Mesenchymal stem cell (in vitro differentiated cells and primary cell): ENCODE results near the gene GGT1.
"Not testable (repeated sequence)": the region's sequence is repeated elsewhere in the genome, so short reads cannot be mapped to it uniquely, and the experiment has no call there.

Experiments
- DNase-seq: peaks from one replicate; pipeline ENCODE4 v3.0.0-alpha.2; 2013
- H2AFZ ChIP-seq: one replicate; pipeline ENCODE4 v1.6.1; 2013; ENCODE audit warnings: low read depth, mild to moderate bottlenecking, control low read depth, inconsistent platforms, low read length, moderate library complexity
- H2AK5ac ChIP-seq: 2 replicates; pipeline ENCODE4 v1.6.1; 2013; ENCODE audit warnings: low read length, moderate library complexity, mild to moderate bottlenecking, inconsistent platforms; ENCODE audit not compliant: severe bottlenecking
- H2BK120ac ChIP-seq: one replicate; pipeline ENCODE4 v1.6.1; 2013; ENCODE audit warnings: low read depth, mild to moderate bottlenecking, inconsistent platforms, low read length, moderate library complexity
- H2BK12ac ChIP-seq, 2 experiments: one replicate each; pipeline ENCODE4 v1.6.1; 2013; ENCODE audit warnings: inconsistent platforms in 2 of 2, low read length in 2 of 2, mild to moderate bottlenecking in 2 of 2, moderate library complexity in 2 of 2, control low read depth in 1 of 2
- H2BK15ac ChIP-seq: one replicate; pipeline ENCODE4 v1.6.1; 2013; ENCODE audit warnings: mild to moderate bottlenecking, low read depth, inconsistent platforms; ENCODE audit not compliant: poor library complexity, severe bottlenecking
- H2BK5ac ChIP-seq: 2 replicates; pipeline ENCODE4 v1.6.1; 2013; ENCODE audit warnings: low read depth, mild to moderate bottlenecking, low read length, control low read depth, inconsistent platforms; ENCODE audit not compliant: poor library complexity, severe bottlenecking
- H3K14ac ChIP-seq, 2 experiments: one replicate each; pipeline ENCODE4 v1.6.1; 2013; ENCODE audit warnings: inconsistent platforms in 2 of 2, low read length in 2 of 2, control low read depth in 1 of 2, mild to moderate bottlenecking in 1 of 2, moderate library complexity in 1 of 2
- H3K18ac ChIP-seq, 2 experiments: one replicate each; pipeline ENCODE4 v1.6.1; 2013; ENCODE audit warnings: inconsistent platforms in 2 of 2, low read length in 2 of 2, control low read depth in 1 of 2, low read depth in 1 of 2, mild to moderate bottlenecking in 1 of 2
- H3K23ac ChIP-seq, 2 experiments: one replicate each; pipeline ENCODE4 v1.6.1; 2013; ENCODE audit warnings: inconsistent platforms in 2 of 2, low read length in 2 of 2, mild to moderate bottlenecking in 2 of 2, moderate library complexity in 2 of 2, control low read depth in 1 of 2
- H3K27ac ChIP-seq: 2 replicates; pipeline ENCODE4 v1.5.1; 2013; ENCODE audit warnings: mild to moderate bottlenecking, moderate library complexity, low read length, control low read depth, inconsistent platforms; ENCODE audit not compliant: poor library complexity, severe bottlenecking
- H3K27me3 ChIP-seq, 2 experiments: 2 replicates each; pipeline versions ENCODE4 v1.6.1 to v1.7.0; 2013; ENCODE audit warnings: low read length in 2 of 2, mild to moderate bottlenecking in 2 of 2, moderate library complexity in 2 of 2, control low read depth in 1 of 2, inconsistent platforms in 1 of 2; ENCODE audit not compliant: control insufficient read depth in 1 of 2, insufficient read depth in 1 of 2
- H3K36me3 ChIP-seq, 2 experiments: 2 replicates each; pipeline versions ENCODE4 v1.6.1 to v1.7.0; 2013; ENCODE audit warnings: low read length in 2 of 2, control low read depth in 1 of 2, inconsistent platforms in 1 of 2, low read depth in 1 of 2, mild to moderate bottlenecking in 1 of 2; ENCODE audit not compliant: insufficient read depth in 2 of 2, control insufficient read depth in 1 of 2
- H3K4ac ChIP-seq, 2 experiments: one replicate each; pipeline ENCODE4 v1.6.1; 2013; ENCODE audit warnings: inconsistent platforms in 2 of 2, low read length in 2 of 2, mild to moderate bottlenecking in 2 of 2, moderate library complexity in 2 of 2, control low read depth in 1 of 2, low read depth in 1 of 2
- H3K4me1 ChIP-seq: 2 replicates; pipeline ENCODE4 v1.6.1; 2013; ENCODE audit warnings: low read depth, low read length, control low read depth; ENCODE audit not compliant: control insufficient read depth, insufficient read depth
- H3K4me2 ChIP-seq: 2 replicates; pipeline ENCODE4 v1.6.1; 2013; ENCODE audit warnings: low read length, mild to moderate bottlenecking, inconsistent platforms; ENCODE audit not compliant: poor library complexity, severe bottlenecking
- H3K4me3 ChIP-seq, 2 experiments: 2 replicates each; pipeline versions ENCODE4 v1.5.1 to v1.7.0; 2013; ENCODE audit warnings: low read length in 2 of 2, mild to moderate bottlenecking in 2 of 2, control low read depth in 1 of 2, low read depth in 1 of 2; ENCODE audit not compliant: insufficient read depth in 1 of 2
- H3K79me1 ChIP-seq: replicated peaks from 2 replicates; pipeline ENCODE4 v1.6.1; 2013; ENCODE audit warnings: mild to moderate bottlenecking, control low read depth, low read length, inconsistent platforms; ENCODE audit not compliant: poor library complexity, severe bottlenecking
- H3K9ac ChIP-seq: 2 replicates; pipeline ENCODE4 v1.7.0; 2013; ENCODE audit warnings: mild to moderate bottlenecking, low read length, moderate library complexity
- H3K9me3 ChIP-seq: 2 replicates; pipeline ENCODE4 v1.7.0; 2013; ENCODE audit warnings: mild to moderate bottlenecking, low read length; ENCODE audit not compliant: control insufficient read depth
- H4K8ac ChIP-seq: one replicate; pipeline ENCODE4 v1.6.1; 2013; ENCODE audit warnings: inconsistent platforms, mild to moderate bottlenecking, low read length, moderate library complexity
- H4K91ac ChIP-seq: one replicate; pipeline ENCODE4 v1.6.1; 2013; ENCODE audit warnings: mild to moderate bottlenecking, low read length, inconsistent platforms
- WGBS: methylation state at CpG from one replicate; pipeline ENCODE4 v1.1.7; 2013; ENCODE audit warnings: mixed read lengths; 5-methylcytosine and 5-hydroxymethylcytosine counted together

GGT1 gene

DNA sequence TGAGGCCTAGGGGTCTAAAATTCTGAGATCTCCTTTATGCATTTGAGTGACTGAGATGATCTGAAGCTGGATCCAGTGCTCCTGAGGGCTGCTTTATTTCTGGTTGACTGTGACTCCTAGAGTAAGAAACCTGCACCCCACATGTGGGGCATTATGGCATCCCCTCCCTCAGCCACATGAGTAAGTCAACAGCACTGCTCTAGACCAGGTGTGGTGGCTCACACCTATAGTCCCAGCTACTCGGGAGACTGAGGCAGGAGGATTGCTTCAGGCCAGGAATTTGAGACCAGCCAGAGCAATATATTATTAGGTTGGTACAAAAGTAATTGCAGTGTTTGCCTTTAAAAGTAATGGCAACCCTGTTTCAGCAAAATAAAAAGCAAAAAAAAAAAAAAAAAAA lies 39.3 kb downstream of the GGT1 start:
- not testable (repeated sequence) for H2BK12ac ChIP-seq, H2AK5ac ChIP-seq, H3K79me1 ChIP-seq, H3K23ac ChIP-seq, H3K4ac ChIP-seq, H2BK5ac ChIP-seq, H2BK15ac ChIP-seq, H4K8ac ChIP-seq, H2AFZ ChIP-seq, H3K4me1 ChIP-seq, H3K4me3 ChIP-seq, H3K36me3 ChIP-seq, H3K4me2 ChIP-seq, H3K9me3 ChIP-seq, H3K27ac ChIP-seq, H3K27me3 ChIP-seq, H3K14ac ChIP-seq, H2BK120ac ChIP-seq, H3K18ac ChIP-seq, DNase-seq, H3K9ac ChIP-seq, H4K91ac ChIP-seq
- WGBS: 89% methylated on average over 1 of the region's 1 CpG

DNA sequence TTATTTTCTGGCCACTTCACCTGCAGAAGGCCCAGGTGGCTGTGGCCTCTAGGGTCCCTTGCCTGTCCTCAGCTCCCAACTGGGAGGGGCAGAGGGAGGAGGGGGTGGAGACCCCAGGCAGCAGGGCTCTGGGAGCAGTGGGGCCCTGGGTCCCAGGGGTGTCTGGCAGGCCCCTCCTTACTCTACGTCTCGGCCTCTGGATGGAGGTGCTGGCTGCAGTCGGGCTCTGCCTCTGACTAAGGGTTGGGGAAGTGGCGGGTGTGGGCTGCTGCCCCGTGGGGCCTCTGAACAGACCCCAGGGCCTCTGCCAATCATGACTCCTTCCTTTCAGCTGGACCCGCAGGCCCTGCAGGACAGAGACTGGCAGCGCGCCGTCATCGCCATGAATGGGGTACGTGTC lies 41.4 kb downstream of the GGT1 start:
- no CpG with 5 or more reads among the region's 11 CpGs for WGBS

DNA sequence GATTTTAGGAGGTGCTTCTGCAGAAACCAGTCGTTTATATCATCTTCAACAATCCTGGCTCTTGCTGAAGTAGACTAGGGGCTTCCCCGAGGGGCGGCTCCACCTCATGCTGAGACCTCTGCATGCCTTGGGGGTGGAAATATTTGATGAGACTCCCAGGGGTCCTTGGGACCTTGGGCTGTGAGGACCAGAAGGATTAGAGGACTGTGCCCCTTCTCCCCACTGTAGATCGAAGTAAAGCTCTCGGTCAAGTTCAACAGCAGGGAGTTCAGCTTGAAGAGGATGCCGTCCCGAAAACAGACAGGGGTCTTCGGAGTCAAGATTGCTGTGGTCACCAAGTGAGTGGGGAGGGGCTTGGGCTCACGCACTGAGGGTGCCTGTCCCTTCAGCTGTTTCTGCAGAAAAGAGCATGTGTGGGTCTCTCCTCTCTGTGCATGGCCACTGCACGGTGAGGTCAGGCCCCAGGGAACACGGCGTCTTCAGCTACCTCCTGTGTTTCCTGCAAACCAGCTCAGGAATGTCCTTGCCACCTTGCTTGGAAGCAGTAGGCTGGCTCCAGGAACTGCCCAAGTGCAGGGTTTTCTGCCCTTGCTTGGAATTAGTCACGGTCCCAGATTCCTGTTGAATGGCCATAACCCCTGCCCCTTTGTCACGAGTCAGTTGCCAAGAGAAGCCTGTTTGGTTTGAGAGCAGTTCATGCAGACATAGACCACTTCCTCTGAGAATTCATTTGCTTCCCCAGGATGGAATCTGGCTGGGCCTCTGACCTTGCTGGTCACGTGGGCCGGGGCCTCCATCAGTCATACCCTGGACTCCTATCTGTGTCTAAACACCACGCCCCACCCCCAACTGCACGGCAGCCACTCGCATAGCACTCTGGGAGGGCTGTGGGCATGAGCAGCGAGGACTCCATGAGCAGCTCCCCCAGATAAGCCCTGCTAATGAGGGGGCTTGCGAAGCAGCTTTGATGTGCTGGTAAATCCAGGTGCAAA lies 42.7 kb downstream of the GGT1 start:
- H3K4me3 ChIP-seq, H2AK5ac ChIP-seq, DNase-seq, H3K23ac ChIP-seq, H4K91ac ChIP-seq, H2AFZ ChIP-seq, H3K9me3 ChIP-seq, H3K79me1 ChIP-seq, H3K9ac ChIP-seq, H2BK12ac ChIP-seq, H3K4me1 ChIP-seq, H3K4ac ChIP-seq, H2BK15ac ChIP-seq, H3K27ac ChIP-seq, H3K27me3 ChIP-seq, H2BK5ac ChIP-seq, H2BK120ac ChIP-seq, H3K36me3 ChIP-seq, H3K4me2 ChIP-seq, H3K14ac ChIP-seq, H4K8ac ChIP-seq, H3K18ac ChIP-seq: not testable (repeated sequence)
- 4% methylated on average over 3 of the region's 21 CpGs for WGBS

More for the DNA sequence above, 41.4 kb downstream of the GGT1 start:
- not testable (repeated sequence) for H3K9ac ChIP-seq, H2BK15ac ChIP-seq, H2AFZ ChIP-seq, H3K27ac ChIP-seq, H3K79me1 ChIP-seq, H3K4me2 ChIP-seq, H3K4me3 ChIP-seq, H3K27me3 ChIP-seq, H3K9me3 ChIP-seq, H3K23ac ChIP-seq, H3K36me3 ChIP-seq, H2BK5ac ChIP-seq, DNase-seq, H3K4me1 ChIP-seq
- peak overlapping the region in 1 of 2 experiments; percentile 91 for H3K14ac ChIP-seq
- peak overlapping the region; percentile 73 to 75 for H3K18ac ChIP-seq
- H2AK5ac ChIP-seq: peak overlapping the region; percentile 95
- peak overlapping the region; percentile 54 for H4K8ac ChIP-seq
- peak overlapping the region; percentile 49 for H2BK120ac ChIP-seq
- H3K4ac ChIP-seq: peak overlapping the region in 1 of 2 experiments; percentile 87
- H2BK12ac ChIP-seq: peak overlapping the region; percentile 77 to 95
- peak overlapping the region; percentile 80 for H4K91ac ChIP-seq

DNA sequence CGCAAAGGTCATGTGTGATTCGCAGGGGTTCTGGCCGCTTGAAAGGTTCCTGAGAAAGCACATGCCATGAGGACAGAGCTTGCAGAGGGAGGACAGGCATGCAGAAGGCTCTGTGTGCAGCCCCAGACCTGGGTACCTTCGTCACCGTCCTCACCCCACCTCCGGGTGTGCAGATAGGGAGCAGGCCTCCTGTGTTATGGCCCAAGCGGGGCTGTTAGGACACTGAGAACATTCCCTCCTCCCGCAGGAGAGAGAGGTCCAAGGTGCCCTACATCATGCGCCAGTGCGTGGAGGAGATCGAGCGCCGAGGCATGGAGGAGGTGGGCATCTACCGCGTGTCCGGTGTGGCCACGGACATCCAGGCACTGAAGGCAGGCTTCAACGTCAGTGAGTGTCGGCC lies 43.8 kb downstream of the GGT1 start:
- Histone ChIP-seq H3K14ac (peak overlapping the region in 1 of 2 experiments; percentile 95), H4K91ac (peak overlapping the region; percentile 34), H4K8ac (peak overlapping the region; percentile 80), H3K18ac (peak overlapping the region; percentile 24 to 83), H3K4ac (peak overlapping the region in 1 of 2 experiments; percentile 61), H2BK12ac (peak overlapping the region in 1 of 2 experiments; percentile 96)
- WGBS: 43% methylated on average over 5 of the region's 19 CpGs
- H2BK5ac ChIP-seq, H3K4me1 ChIP-seq, H3K4me3 ChIP-seq, H3K23ac ChIP-seq, H3K27ac ChIP-seq, H3K27me3 ChIP-seq, H2AFZ ChIP-seq, H3K9me3 ChIP-seq, H3K4me2 ChIP-seq, DNase-seq, H2BK15ac ChIP-seq, H2AK5ac ChIP-seq, H3K79me1 ChIP-seq, H2BK120ac ChIP-seq, H3K9ac ChIP-seq, H3K36me3 ChIP-seq: not testable (repeated sequence)
